GM21825 (cell line): ENCODE results near the gene C1orf21.

Experiments
- ATAC-seq: cut with Tn5 transposase; IDR thresholded peaks from one replicate; pipeline ENCODE4 v1.9.1; 2021; ENCODE audit warnings: mild to moderate bottlenecking, moderate library complexity; ENCODE audit not compliant: unreplicated experiment

The C1orf21 gene

DNA sequence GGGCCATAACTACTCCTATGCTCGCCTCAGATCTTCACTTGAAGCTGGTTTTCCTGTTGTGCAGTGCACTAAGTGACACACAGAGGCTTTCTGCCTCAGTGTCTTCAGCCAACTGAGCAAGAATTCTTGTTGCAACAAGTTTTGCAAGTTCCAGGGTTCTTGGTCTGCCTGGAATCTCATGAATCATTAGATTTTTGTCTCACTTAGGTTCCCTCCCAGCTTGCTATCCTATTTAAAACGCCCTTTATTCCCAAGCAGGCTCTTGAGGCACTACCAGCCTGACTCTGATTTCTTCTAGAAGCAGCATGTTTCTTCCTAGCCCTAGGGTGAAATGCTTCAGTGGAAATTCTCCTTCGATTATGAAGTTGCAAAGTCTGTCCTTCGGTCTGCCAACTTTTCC lies 158.8 kb downstream of the C1orf21 start:
- no peak for ATAC-seq

DNA sequence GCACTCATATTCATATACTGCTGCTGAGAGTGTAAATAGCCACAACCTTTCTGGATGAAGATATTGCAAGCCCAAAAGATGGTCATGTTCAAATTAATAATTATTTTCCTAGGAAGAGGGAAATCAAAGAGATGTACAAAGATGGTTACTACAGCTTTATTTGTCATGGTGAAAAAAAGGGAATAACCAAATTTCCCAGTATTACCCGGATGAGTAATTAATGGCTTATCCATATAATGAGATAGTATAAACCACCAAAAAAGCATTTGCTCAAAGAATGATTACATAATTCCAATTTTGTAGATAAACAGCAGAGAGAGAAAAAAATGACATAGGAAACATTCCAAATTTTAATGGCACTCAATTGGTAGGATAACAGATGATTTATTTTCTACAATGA lies 165.6 kb downstream of the C1orf21 start:
- no peak for ATAC-seq

DNA sequence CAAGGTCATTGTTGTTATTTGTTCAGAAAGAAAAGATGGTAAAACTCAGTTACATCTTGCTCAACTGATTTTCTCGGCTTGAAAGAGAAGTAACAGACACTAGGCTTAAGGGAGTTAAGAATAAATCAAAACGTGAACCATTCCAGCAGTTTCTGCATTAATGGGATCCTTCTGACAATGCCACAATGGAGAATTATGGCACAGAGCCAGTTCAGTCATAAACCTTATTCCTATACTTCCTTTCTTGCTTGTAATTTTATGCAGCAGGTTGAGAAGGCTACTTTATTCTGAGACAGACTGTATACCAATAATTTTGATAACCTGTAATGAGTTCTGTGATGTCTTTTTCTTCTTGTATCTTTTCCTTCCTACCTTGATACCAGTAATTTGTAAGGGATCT lies 167.0 kb downstream of the C1orf21 start:
- no peak for ATAC-seq

DNA sequence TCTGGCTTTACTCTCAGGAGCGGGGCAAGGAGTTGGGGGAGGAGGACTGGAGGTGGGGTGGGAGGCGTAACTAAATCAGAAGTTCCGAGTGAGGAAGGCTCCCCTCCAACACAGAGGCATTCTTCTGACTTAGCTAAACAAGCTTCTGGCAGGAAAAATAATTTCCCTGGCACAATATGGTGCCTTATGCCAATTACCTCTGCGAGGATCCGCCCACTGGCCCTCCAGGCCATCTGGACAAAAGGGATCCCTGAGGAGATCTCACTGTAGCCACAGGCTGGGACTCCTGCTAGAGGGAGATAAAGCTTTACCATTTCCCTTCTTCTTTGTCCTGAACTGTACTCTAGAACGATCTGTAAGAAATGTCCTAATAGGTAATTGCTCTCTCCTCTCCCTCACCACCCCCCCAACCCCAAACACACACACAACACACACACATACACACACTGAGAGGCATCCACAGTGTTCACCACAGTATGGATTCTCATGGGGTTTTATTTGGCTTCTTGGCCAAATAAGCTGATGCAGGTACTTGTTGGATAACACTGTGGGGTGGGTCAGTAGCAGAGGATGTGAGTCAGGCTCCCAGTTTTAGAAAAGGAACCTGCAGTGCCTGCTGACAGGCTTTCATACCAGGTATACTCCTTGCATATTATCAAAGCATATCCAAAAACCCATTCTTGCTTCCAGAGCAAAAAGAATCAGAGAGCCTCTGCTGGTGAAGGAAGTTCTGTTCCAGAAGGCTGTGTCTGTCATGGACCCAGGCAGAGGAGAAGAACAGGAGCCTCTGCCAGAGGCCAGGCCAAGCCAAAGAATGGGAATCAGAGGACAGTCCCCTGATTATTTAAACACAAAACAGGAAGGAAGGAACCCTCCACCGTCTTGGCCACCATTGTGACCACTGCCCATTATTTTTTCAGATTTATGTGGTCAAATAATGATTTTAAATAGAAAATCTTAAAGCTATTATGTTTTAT lies 169.1 kb downstream of the C1orf21 start:
- no peak for ATAC-seq

DNA sequence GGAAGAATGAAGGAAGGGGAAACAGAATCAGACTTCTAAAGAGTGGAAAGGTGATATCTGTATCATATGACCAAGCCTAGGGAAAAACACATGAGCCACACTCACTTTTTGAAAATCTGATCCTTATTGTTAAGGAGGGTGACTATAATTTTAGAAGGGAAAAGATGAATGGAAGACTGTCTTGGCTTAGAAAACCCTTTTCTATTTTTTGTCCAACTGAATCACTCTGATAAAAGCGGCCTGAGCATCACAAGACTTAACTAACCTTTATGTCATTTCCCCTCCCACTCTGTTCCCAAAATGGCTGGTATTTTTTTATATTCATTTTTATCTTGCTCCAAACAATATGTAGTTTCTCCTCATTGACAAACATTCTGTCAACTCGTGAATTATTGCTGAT lies 169.8 kb downstream of the C1orf21 start:
- no peak for ATAC-seq

DNA sequence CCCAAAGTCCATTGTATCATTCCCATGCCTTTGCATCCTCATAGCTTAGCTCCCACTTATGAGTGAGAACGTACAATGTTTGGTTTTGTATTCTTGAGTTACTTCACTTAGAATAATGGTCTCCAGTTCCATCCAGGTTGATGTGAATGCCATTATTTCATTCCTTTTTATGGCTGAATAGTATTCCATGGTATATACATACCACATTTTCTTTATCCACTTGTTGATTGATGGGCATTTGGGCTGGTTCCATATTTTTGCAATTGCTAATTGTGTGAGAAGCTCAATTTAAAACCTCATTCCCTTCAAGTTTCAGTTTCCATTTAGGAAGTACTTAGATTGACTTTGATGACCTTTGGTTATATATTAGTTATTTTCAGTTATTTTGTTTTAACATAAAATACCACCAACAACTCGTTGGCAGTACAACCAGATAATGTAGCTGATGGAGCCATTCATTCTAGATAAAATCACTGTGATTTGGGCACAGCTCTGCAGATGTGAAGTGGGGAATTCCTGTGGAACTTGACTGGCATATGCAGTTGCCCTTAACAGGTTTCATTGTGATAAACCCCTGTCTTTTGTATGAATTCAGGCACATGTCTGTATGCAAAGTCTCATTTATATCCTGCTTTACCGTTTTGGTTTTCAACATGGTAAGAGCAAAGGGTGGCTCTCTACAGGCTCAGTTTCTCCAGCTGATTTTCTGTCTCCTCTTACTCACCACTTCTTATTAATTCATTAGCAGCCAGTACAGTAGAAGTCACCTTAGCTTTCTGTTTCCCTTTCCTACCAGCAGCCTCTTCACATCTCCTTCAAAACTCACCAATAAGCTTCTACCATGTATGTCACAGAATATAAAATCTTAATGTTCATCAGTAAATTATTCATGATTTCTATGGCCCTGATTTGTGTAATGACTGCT lies 170.9 kb downstream of the C1orf21 start:
- ATAC-seq: no peak

DNA sequence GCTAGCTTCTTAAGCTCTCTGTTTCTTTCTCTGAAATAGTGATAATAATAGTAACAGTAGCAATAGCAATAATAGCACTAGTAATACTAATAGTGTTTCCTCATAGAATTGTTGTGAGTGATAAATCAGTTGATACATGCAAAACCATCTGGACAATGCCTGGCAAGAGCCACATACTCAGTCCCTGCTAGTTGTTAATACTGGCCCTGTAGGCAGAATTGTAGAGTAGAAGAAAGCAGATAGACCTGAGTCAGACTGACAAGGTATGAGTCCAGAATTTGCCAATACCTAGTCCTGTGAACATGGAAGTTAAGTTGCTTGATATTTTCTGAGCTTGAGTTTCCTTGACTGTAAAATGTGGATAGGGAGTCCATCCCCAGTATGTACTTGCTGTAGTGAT lies 171.9 kb downstream of the C1orf21 start:
- no peak for ATAC-seq

DNA sequence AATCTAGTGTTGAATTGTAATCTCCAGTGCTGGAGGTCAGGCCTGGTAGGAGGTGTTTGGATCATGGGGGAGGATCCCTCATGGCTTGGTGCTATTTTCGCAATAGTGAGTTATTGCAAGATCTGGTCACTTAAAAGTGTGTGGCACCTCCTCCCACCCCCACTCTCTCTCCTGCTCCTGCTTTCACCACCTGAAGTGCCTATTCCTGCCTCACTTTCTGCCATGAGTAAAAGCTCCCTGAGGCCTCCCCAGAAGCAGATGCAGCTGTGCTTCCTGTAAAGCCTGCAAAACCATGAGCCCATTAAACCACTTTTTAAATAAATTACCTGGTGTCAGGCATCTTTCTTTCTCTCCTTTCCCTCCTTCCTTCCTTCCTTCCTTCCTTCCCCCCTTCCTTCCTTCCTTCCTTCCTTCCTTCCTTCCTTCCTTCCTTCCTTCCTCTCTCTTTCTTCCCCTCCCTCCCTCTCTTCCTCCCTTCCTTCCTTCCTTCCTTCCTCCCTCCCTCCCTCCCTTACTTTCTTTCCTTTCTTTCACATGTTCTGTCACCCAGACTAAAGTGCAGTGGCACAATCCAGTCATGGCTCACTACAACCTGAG lies 172.4 kb downstream of the C1orf21 start:
- ATAC-seq: no peak

DNA sequence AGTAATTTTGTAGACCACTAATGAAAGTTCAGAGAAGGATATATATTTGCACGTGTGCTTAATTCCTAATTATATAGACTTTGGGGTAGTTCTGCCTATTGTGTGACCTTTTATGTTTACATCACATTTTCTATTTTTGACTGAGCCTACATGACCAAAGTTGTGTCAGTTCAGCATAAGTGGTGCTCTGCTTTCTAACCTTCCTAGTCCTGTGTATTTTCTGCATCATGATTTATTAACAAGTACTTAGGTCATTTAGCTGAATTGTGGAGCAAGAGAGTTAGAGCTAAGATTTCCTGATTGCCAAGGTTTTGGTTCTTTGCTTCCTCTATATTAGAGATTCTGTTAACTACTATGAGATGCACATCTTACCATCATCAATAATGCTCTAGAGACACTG lies 176.0 kb downstream of the C1orf21 start:
- ATAC-seq: no peak

DNA sequence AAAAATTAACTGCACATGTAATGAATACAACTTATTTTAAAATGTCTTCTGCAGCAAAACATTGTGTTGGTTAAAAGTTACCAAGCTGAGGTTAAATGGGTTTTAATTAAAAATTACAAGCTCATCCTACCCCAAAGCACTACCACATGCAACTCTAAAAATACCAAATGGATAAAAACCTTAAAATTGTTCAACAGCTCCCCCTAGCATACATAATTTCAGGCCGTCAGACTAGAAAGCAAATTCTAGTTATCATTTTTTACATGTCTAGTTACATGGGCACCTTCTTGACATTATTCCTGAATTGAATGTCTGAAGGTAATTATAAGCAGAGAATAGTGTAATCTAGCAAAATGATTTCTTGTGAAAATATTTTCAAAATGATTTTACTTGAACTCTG lies 176.5 kb downstream of the C1orf21 start:
- ATAC-seq: no peak

DNA sequence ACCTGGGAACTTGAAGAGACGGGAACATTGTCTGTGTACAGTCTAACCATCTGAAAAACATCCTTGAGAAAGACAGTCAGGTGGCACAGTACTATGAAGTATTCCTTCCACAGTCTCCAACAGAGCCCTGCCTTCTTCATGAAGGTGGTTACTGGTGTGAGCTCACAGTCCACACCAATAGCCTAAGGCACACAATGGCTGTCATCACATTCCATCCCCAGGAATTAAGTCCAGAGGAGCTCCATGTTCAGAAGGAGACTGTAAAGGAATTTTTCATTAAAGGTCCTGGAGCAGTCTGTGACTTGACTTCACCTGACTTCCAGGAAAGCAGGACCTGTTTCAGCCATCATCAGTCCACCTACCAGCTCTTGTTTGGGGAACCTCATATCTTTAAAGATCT lies 180.2 kb downstream of the C1orf21 start:
- no peak for ATAC-seq

DNA sequence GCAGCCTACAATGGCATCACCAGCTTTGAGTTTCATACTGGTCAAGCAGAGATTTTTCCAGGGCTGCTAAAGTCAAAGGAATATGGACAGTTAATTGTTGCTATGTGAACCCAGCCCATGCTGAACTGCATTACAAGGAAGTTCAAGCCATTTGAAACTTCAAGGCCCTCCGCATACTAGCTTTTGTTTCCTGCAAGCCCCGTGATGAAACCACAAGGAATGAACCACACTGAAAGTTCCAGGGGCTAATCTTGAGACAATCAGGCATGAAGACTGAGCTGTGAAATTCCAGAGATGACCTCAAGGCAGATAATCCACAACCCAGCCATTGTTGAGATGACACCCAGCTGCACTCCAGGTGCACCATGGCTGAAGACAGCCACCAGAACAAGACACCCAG lies 180.8 kb downstream of the C1orf21 start:
- ATAC-seq: no peak

DNA sequence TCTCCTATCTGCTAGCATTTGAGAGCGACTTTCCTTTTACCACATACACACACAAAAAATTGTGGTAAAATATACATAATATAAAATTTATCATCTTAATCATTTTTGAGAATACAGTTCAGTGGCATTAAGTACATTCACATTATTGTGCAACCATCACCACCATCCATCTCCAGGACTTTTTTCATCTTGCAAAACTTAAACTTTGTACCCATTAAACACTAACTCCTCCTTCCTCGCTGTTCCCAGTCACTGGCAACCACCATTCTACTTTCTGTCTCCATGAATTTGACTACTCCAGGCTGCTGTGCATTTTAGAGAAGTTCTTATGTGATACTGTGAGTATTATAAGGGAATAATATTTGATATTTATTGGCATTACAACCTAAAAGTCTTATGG lies 181.3 kb downstream of the C1orf21 start:
- no peak for ATAC-seq

DNA sequence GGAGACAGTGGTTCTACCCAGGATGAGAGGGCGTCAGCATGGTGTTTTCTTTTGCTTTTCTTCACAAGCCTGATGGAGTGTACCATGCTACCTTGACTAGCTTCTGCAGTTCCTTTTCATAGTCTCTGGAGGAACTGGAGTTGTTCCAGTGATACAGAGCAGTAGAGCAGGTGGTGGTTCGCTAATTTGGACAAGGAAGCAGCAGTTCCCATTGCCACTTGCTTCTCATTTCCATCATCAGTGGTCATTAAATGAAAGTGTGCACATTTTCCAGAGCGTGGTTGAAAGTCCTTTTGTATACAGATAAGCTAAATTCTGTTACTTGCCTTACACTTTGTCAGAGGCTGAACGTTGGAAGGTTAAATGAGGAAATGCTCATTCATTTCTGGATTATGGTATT lies 182.3 kb downstream of the C1orf21 start:
- ATAC-seq: no peak

DNA sequence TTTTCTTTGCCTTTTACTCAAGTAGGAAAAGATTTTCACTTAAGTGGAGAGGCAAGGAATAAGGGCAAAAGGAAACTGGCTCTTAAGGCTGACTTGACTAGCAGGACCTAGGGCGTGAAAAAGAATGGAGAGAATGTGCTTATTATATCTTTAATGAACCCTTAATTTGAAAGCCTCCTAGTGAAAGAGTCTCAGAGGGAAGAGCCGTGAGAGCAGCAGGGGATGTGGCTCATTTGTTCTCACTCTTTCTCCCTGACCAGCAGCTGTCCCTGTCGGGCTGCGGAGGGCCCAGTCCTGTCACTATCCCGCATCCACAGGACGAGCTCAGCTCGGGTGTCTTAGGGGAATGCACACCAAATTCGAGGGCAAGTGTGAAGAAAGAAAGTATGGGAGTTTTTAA lies 187.8 kb downstream of the C1orf21 start:
- no peak for ATAC-seq

DNA sequence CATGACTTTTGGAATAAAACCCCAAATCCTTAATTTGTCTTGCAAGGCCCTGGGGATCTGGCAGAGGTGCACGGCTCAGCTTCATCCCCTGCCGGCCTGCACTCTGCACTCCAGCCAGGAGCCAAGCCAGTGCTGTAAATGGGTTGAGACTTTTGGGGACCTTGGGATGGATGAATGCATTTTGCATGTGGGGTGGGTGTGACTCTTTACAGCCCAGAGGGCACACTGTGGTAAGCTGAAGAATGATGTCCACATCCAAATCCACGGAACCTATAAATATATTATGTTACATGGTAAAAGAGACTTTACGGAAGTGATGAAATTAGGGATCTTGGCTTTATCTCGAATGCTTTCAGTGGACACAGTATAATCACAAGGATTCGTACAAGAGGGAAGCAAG lies 190.0 kb downstream of the C1orf21 start:
- ATAC-seq: no peak

DNA sequence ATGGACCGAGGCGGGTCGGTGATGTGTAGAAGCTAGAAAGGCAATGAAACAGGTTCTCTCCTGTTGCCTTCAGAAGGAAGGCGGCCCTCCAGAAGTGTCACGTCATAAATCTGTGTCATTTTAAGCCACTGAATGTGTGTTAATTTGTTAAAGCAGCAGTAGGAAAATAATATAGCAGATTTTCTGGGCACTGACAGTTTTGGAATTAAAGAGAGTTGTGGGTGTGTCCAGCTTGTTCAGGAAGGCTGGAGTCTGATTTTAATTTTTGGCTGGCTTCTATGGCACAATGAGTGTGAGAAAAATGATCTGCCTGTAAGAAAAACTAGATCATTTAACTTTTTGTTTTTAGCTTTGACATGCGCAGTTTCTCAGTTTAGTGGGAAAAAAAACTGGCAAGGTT lies 190.5 kb downstream of the C1orf21 start:
- ATAC-seq: no peak

DNA sequence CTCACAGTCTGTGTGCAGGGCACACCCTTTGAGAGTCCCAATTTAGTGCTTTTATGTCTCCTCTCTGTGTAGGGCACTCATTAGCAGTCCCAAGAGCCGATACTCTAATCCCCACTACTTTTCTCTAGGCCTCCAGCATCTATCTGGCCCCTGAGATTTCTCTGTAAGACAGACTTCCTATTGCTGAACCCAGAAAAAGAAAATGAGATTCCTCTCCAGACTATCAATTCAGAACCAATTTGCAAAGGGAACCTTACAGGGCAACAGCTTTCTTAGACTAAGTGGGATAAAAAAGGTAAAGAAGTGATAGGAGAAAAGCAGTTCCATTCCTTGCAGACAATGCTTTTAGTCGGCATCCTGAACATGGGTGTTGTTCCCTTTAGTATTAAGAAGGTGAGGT lies 195.6 kb downstream of the C1orf21 start:
- ATAC-seq: no peak

DNA sequence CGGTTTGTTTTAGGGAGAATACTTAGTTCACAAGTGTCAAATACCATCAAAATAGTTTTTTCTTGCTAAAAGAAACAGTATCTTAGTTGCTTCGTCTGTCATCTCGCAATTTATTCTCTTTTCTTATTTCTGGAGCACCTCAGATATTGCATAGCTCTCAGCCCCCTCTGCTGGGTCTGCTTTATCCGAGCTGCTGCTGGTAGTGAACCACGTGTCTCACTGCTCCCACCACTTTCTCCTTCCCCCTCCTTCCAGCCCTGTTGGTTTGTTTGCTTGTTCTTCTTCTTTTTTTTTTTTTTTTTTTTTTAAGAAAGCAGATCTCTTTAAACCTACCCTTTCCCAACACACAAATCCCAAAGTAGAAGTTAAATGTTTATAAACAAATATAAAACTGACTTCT lies 197.0 kb downstream of the C1orf21 start:
- ATAC-seq: no peak

DNA sequence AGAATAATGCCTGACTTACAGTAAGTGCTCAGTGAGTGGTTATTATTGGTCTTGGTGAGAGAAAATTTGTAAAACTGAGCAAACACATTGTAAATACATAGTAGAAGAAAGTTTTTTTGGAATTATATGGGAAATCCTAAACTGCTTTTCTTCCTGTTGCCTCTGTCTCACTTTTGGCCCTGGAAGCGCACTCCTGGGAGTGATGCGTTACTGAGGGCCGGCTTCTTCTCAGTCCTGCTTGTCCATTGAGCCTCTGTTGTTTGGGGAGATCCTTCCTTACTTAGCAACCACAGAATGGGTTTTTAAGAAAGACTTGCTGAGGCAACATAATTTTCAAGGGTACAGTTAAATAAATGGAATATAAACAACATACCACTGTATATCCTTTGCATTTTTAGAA lies 201.9 kb downstream of the C1orf21 start:
- ATAC-seq: no peak

DNA sequence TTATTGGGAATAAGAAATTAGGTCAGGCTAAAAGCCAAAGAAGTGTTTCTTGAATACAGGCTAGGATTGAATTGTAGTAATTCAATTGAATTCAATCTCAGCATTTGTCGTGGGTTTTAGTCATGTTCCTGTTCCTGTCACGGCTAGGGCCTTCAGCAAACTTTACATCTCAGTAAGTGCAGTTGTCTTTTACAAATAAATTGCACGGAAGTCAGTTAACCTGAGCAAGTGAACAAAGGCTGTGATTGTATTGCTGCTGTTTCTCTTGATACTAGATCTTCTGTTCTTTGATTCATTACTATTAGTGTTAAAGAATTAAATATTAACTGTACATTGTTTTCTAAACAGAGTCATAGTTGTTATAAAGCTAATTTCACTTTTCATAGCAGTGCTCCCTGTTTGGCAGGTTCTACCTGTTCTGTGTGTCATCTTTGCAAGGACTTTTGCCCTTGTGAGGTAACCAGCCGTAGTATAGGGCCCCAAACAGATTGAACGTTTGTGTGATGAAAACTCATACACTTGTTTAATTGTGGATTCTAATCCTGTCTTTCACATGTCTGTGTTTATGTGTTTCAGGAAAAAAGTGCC lies 203.4 kb downstream of the C1orf21 start:
- ATAC-seq: no peak
